NOMO-1 treated with dmso at 0.1 percent for 144 hours (cell line): ENCODE results near the gene APC.
"Not testable (repeated sequence)": the region's sequence is repeated elsewhere in the genome, so short reads cannot be mapped to it uniquely, and the experiment has no call there.

Experiments
- DNase-seq: peaks from one replicate; lab custom pipeline; 2025; ENCODE audit not compliant: unreplicated experiment; lab: John Stamatoyannopoulos, UW

The APC gene

GRCh38 chr5:112848116-112848811, 110.6 kb downstream of the APC start:
- peak; percentile 48 for DNase-seq

GRCh38 chr5:112849912-112850311, 112.2 kb downstream of the APC start:
- DNase-seq: no peak

GRCh38 chr5:112854651-112855050, 117.0 kb downstream of the APC start:
- DNase-seq: no peak

- no peak for DNase-seq
Measured at GRCh38 chr5:112857866-112858265, 120.2 kb downstream of the APC start.

GRCh38 chr5:112860571-112860928, 122.9 kb downstream of the APC start:
- DNase-seq: not testable (repeated sequence)

- DNase-seq: peak; percentile 93
Measured at GRCh38 chr5:112860929-112861637, 123.4 kb downstream of the APC start, which contains the start of gene SRP19. SRP19 (plus strand) TSS chr5:112861287; CDS start chr5:112861377, 90 bp downstream.

- DNase-seq: no peak
Measured at GRCh38 chr5:112861638-112861985, 123.9 kb downstream of the APC start.

- no peak for DNase-seq
Measured at GRCh38 chr5:112862085-112862484, 124.4 kb downstream of the APC start.

- DNase-seq: no peak
Measured at GRCh38 chr5:112863549-112863948, 125.9 kb downstream of the APC start.

GRCh38 chr5:112865128-112865527, 127.4 kb downstream of the APC start:
- DNase-seq: no peak

GRCh38 chr5:112866739-112867138, 129.1 kb downstream of the APC start:
- no peak for DNase-seq

- DNase-seq: no peak
Measured at GRCh38 chr5:112867411-112867810, 129.7 kb downstream of the APC start.

GRCh38 chr5:112869948-112870347, 132.3 kb downstream of the APC start:
- no peak for DNase-seq

- DNase-seq: no peak
Measured at GRCh38 chr5:112870966-112871365, 133.3 kb downstream of the APC start.

GRCh38 chr5:112876362-112876761, 138.7 kb downstream of the APC start:
- DNase-seq: no peak

GRCh38 chr5:112878101-112878500, 140.4 kb downstream of the APC start:
- DNase-seq: no peak

- DNase-seq: no peak
Measured at GRCh38 chr5:112878760-112879159, 141.1 kb downstream of the APC start.

GRCh38 chr5:112880219-112880964, 142.7 kb downstream of the APC start:
- no peak for DNase-seq

- no peak for DNase-seq
Measured at GRCh38 chr5:112883192-112883591, 145.5 kb downstream of the APC start.

GRCh38 chr5:112885001-112885400, 147.3 kb downstream of the APC start:
- no peak for DNase-seq

GRCh38 chr5:112886975-112887374, 149.3 kb downstream of the APC start:
- DNase-seq: no peak

- DNase-seq: not testable (repeated sequence)
Measured at GRCh38 chr5:112892066-112892465, 154.4 kb downstream of the APC start.
